GM18508 (cell line): Measurements from ENCODE around the gene PLEKHJ1.

Experiments
- ATAC-seq: cut with Tn5 transposase; IDR thresholded peaks from one replicate; pipeline ENCODE4 v1.9.1; 2021; ENCODE audit warnings: moderate number of reproducible peaks; ENCODE audit not compliant: insufficient read depth, unreplicated experiment

Gene PLEKHJ1

DNA sequence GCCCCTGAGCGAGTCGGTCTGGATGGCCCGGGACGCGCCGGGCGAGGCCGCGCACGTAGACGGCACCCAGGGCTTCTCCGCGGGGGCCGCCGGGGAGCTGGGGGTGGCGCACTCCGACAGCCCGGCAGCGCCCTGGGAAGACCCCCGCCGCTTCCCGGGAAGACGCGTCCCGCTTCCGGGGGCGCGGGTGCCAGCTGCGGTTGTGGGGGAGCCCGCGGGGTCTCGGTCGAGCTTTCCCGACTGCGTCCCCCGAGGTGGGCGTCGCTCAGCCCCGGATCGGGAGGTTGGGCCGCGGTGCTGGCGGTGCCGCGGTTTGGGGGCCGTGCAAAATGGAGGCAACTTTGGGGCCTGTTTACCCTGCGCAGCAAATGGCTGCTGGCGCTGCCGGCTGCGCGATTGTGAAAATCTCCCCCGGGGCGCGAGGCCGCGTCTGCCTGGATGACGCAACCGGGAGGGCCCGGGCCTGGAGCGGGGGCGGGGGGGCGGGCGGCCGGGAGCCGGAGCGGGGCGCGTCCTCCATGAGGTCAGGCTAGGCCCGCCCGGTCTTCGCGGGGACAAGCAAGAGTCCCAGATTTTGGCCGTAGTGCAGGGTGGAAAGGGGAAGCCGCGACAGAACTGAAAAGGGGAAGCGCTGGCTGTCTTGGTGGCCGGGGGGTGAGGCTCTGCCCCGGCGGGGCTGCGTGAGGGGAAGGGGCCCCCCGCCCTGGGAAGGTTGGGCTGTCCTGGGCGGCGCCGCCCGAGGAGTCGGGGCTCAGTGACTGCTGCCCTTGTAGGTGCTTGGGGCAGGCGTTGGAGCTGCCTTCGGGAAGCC lies 34.5 kb upstream of the PLEKHJ1 start:
- no peak for ATAC-seq

DNA sequence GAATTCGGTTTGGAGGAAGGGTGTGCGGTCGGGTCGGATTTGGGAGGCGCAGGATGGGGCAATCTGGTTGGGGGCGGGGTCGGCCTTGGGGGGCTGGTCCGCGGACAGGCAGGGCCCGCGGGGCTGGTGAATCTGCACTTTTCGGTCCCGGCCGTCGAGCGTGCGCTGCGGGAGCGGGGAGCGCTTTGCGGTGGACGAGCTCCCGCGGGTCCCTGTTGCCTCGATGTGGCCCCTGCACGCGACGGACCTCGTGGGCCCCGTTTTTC lies 34.0 kb upstream of the PLEKHJ1 start:
- ATAC-seq: no peak

DNA sequence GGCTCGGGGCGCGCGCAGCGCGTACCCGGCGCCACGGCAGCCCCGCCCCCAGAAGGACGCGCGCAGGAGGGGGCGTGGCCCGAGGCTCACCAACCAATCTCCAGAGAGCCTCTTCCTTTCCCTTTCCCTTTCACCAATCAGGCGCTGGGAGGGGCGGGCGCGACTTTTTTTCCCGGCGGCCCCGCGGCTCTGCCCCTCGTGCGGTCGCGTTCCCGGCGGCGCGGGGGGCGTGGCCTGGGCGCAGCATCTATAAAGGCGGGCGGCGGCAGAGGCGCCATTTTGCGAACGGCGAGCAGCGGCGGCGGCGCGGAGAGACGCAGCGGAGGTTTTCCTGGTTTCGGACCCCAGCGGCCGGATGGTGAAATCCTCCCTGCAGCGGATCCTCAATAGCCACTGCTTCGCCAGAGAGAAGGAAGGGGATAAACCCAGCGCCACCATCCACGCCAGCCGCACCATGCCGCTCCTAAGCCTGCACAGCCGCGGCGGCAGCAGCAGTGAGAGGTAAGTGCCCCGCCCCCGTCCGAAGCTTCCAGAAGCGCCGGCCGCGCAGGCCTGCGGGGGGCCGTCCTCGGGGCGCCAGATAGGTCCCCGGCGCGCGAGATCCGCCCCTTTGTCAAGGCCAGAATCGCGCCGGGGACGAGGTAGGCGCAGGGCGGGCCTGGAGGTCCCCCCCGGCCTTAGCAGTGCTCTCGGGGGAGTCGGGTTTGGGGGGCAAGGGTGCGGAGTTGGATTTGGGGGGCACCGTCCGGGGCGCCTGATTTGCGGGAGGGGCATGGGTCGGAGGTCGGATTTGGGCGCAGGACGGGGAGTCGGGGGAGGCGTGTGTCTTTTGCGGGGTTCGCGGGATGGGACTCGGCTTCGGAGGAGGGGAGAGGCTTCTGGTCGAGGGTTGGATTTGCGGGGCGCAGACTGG lies 33.4 kb upstream of the PLEKHJ1 start:
- peak; percentile 36 for ATAC-seq

DNA sequence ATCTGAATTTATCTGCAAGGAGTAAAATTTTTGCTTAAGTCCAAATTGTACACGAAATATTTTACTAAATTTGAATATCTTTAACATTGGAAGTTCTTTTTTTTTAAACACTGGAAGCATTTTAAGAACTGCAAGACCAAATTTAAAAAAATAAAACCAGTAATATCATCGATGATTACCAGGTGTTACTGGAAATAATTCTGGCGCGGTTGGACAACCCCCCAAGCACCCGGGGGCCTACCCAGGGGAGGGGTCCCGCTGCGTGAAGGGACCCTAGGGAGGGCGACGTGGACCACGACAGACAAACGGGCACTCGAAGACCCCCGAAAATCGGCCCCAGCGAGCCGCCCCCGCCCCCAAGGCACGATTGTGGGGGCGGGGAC lies 32.7 kb upstream of the PLEKHJ1 start:
- ATAC-seq: no peak

DNA sequence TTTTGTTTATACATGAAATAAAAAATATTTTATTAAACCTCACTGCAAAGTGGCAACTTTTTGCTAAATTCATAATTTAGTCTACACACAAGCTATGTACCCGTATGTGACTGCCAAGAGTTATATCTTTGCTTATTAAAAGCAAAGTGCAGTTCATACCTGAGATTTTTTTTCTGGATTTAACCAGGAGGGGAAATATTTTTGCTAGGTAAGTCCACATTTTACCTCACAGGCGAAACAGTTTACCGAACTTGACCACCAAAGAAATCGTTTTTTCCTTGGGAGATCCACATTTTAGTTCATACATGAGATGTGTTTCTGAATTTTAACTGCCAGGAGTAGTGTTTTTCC lies 32.3 kb upstream of the PLEKHJ1 start:
- ATAC-seq: no peak

DNA sequence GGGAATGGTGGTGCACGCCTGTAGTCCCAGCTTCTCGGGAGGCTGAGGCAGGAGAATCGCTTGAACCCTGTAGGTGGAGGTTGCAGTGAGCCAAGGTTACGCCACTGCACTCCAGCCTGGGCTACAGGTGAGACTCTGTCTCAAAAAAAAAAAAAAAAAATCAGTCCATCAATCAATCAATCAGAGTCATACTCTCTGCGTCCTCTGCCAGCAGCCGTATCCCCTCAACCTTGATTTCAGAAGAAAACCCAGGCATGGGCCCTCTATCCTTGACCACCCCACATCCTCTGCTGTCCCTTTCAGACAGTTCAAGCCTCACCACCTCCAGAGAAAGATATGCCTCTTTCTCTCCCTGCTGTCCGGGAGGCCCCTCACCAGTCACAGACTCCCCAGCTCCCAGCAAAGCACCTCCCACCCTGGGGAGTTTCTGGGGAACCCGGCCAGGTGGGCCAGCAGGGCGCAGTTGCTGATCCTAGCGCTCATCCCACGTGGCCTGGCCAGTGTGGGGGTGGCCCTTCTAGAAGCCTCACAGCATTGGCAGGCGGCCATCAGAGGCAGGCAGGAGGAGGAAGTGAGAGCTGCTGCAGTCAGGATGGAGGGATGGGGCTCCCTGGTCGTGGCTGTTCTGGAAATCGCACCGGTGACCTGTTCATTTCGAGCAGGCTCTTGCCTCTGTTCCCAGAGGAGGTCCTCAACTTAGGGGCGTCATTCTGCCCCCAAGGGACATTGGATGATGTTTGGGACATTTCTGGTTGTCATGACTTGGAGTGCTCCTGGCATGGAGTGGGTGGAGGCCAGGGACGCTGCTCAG lies 30.3 kb upstream of the PLEKHJ1 start:
- ATAC-seq: no peak

DNA sequence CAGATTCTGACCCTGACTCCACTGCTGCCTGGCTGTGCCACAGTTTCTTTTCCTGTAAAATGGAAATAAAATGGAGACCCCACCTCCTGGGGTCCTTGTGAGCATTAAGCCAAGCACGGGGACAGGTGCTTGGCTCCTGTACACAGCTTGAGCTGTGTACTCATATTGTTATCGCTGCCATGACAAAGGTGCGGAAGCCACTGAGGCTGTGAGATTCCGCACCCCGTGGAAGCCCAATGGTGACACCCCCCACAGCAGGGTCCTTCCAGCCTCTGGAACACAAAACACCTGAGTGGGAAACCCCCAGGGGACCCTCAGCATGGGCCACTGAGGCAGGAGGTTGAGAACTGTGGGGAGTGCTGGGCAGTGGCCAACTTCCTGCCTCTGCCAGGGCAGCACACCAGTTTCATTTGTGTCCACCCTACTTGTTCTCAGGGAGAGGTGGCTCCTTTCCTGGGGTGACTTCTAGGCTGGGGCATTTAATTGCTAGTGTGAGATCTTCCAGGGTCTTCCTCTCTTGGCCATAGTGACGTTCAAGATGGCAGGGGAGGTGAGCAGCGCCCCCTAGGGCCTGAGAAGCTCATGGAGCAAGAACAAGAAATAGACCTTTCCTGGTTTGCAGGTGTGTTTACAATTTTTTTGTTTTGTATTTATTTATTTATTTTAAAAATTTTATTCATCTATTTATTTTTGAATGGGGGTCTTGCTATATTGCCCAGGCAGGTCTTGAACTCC lies 25.5 kb upstream of the PLEKHJ1 start:
- ATAC-seq: no peak

DNA sequence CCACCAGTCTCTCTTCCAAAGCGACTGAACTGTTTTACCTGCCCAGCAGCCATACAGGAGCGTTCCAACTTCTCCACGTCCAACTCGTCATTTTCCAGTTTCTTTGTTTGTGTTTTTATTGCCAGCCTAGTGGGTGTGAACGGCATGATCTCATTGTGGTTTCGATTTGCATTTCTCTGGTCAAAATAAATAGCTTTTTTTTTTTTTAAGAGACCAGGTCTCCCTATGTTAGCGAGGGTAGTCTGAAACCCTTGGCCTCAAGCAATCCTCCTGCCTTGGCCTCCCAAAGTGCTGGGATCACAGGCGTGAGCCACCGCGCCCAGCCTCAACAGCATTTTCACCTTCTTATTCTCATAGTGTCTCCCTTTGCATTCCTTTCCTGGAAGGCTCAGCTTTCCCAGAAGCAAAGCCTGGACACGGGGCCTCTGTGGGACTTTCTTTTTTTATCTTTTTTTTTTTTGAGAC lies 24.2 kb upstream of the PLEKHJ1 start:
- no peak for ATAC-seq

DNA sequence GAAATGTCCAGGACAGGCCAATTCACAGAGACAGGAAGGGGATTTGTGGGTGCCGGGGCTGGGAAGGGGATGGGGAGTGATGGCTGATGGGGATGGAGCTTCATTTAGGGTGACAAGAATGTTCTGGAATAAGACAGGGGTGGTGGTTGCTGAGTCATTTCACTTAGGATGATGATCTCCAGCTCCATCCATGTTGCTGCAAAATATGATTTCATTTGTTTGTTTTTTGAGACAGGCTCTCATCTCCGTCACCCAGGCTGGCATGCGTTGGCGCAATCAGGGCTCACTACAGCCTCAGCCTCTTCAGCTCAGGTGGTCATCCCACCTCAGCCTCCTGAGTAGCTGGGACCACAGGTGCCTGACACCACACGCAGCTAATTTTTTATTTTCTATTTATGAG lies 23.2 kb upstream of the PLEKHJ1 start:
- no peak for ATAC-seq

DNA sequence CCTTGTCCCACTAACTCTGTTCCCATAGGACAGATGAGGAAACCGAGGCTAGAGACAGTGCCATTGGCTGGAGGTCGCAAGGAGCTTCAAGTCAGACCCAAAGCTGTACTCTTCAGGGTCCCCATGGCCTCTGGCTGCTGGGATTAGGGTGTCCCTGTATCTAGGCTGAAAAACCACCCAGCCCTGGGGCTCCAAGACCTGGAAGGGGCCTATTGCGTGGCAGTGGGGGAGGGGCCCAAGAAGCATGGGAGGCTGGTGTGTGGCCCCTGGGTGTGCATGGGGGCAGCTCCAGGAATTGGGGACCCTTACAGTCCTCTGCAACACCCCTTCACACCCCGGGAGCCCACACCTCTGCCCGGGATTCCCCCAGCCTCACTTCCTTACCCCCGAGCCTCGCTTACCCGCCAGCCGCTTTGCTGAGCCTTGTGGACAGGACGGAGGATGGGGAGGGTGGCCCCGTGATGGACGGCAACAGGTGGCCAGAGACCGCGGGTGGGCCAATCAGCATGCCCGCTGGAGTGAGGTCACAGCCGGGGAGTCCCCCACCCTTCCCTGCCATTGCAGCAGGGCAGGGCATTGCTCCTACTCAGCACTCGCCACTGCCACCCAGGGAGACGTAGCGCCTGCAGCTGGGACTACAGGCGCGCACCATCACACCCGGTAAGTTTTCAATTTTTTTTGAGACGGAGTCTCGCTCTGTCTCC lies 20.0 kb upstream of the PLEKHJ1 start, which contains the start of gene JSRP1:
TSS of gene JSRP1 (minus strand) at position 436 of the 704 bp plus-strand sequence. CDS start 1,103 bp downstream, outside the sequence.
- ATAC-seq: no peak

DNA sequence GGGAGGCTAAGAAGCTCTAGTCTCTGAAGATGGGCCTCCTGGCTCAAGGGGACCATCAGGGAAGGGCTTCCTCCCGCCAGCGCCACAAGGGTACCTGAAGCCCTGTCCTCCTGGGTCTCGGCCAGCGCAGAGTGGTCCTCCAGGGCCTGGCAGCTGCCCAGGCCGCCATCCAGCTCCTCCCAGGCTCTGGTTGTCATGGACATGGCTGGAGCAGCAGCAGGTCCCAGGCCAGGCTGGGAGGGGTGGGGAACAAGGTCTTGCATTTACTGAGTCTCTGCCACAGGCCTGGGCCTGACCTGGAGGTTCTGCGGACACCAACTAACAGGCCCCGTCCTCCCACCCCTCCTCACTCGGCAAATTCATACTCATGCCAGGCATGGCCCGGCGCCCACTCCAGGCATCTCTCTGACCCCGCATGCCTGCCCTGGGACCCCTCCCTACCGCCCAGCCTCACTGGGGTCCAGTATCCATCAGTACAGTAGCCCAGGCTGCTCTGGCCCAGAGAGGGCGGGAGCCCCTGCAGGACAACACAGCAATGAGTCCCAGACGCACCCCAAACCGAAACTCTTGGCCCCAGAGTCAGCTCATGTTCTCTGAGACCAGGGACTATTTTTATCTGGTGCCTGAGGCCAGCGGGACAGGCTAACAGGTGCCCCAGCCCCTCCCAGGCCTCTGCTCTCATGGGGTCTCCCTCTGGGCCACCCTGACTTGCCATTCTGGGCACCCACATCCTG lies 19.1 kb upstream of the PLEKHJ1 start:
- no peak for ATAC-seq

DNA sequence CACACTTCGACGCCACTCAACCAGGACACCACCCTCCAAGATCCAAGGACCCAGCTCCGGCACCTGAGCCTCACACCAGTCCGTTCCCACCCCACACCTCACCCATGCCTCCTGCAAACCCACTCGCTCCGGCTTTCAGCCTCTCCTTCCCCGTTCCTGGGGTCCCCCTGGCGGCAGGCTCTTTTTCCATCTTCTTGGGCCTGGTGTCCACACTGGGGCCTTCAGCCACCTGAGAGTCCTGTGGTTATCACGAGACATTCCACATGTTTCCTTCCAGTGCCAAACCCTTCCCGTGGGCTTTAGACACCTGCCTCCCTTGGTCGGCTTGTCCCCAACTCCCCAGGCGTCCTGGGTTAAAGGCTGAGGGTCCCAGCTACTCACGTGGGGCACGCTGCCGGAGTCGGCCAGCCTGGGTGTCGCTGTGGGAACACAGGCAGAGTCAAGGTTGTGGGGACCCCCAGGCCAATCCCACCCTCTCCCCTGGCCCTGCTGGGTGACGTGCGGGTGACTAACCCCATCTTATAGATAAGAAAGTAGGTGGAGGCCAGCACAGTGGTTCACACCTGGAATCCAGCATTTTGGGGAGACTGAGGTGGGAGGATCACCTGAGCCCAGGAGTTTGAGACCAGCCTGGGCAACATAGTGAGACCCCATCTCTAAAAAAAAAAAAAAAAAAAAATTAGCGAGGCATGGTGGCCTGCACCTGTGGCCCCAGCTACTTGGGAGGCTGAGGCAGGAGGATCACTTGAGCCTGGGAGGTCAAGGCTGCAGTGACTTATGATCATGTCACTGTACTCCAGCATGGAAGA lies 18.1 kb upstream of the PLEKHJ1 start:
- no peak for ATAC-seq

DNA sequence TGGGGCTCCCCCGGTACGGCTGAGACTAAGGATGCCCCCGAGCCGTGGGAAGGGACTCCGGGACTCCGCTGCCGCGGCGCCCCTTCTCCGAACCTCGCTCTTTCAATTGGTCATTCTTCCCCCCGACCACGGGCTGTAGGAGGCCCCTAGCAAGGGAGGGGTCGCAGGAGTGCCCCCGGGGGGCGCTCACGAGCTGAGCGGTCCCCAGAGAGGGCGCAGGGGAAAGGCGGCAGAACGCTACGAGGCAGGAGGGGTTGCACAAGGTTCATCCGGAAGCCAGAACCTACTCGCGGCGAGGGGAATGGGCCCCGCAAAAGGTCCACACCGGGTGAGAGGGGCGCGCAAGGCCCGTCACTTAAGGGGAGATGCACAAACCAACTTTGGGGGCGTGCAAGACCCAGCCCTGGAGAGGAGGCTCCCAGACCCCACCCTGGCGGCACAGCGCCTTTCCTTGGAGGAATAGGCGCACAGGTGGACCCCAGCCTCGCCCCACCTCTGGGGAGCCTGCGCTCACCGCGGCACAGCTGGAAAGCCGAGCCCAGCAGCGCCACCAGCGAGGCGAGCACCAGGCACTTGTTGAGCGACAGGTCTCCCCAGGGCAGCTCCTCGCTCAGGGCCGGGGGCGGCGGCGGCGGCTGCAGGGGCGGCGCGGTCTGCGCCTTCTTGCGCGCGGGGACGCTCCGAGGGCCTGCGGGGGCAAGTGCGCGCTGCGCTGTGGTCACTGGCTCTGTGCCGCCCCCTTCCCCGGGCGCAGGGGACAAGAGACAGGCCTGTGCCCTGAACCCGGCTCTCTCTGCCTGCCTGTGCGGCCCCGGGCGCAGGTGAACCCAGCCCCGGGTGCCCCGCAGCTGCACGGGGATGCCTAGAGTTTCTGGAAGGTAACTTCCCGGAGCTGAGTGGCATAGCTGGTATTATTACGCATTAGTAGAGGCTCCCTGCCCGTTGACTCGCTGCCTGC lies 17.3 kb upstream of the PLEKHJ1 start:
- no peak for ATAC-seq

DNA sequence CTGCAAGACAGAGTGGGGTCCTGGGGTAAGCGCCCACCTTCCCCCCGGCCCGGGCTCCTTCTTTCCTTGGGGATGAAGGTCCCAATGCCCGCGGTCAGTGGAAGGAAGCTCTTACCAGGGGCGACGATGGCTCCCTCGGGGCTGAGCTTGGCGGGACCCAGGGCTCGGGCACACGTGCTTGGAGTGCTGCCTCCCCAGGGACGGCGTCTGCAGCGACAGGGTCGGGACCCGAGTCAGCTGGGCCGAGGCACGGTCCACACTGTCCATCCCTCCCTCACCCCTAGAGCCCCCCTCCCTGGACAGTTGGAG lies 16.6 kb upstream of the PLEKHJ1 start:
- no peak for ATAC-seq

DNA sequence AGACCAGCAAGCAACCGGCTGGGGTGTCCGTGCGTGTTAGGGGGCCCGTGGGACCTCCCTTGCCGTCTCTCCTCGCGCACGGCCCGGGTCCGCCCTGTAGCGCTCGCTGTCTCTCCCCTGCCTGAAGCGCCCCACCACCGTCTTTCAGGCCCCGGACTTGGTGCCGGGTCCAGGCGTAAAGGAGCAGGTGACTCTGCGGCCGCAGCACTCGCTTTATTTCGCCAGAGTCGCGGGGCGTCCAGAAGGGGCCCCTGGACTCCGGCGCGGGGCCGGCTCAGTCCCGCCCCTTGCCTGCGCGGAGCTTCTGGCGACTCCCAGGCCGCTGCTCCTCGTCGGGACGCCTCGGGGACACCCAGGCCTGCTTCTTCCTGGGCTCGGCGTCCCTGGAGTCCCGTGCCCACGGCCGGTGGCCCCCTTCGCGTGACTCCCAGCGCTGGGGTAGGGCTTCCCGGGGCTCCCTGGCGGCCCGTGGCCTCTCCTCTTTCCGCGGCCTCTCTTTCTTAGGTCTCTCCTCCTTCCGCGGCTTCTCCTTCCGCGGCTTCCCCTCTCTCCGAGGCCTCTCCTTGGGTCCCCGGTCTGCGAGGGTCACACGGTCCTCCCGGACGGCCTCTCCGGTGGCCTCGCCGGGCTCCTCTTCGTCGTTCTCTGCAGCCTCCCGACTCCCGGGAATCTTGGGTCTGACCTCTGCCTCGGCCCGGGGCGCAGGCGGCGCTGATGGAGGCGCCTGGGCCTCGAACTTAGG lies 16.1 kb upstream of the PLEKHJ1 start:
- ATAC-seq: no peak
